ENCODE data around the gene STAT5A.
"Not testable (repeated sequence)": the region's sequence is repeated elsewhere in the genome, so short reads cannot be mapped to it uniquely, and the experiment has no call there.

The STAT5A gene

GRCh38 chr17:42283241-42284023 lies 4.9 kb upstream of the STAT5A start:
- in situ Hi-C loops (cut with MboI; ENCODE audit: low sequenced_read_pairs): no loop called here

- in situ Hi-C loops (cut with MboI; ENCODE audit: low sequenced_read_pairs): no loop called here
These were observed 4.3 kb upstream of the STAT5A start for GRCh38 chr17:42284024-42284369.

GRCh38 chr17:42284566-42284965 lies 3.7 kb upstream of the STAT5A start:
- in situ Hi-C loops (cut with MboI; ENCODE audit: low sequenced_read_pairs): no loop called here

GRCh38 chr17:42285346-42286050 lies 2.8 kb upstream of the STAT5A start:
- in situ Hi-C loops (cut with MboI; ENCODE audit: low sequenced_read_pairs): no loop called here

GRCh38 chr17:42286411-42287221 lies 1.7 kb upstream of the STAT5A start:
- in situ Hi-C loops (cut with MboI; ENCODE audit: low sequenced_read_pairs): no loop called here

GRCh38 chr17:42287305-42287976 lies 857 bp upstream of the STAT5A start:
- in situ Hi-C loops (cut with MboI; ENCODE audit: low sequenced_read_pairs): no loop called here

- in situ Hi-C loops (cut with MboI; ENCODE audit: low sequenced_read_pairs): no loop called here
These were observed 709 bp downstream of the STAT5A start for GRCh38 chr17:42288803-42289610.

GRCh38 chr17:42289611-42290181 lies 1.4 kb downstream of the STAT5A start:
- in situ Hi-C loops (cut with MboI; ENCODE audit: low sequenced_read_pairs): no loop called here

- in situ Hi-C loops (cut with MboI; ENCODE audit: low sequenced_read_pairs): no loop called here
These were observed 2.3 kb downstream of the STAT5A start for GRCh38 chr17:42290577-42290976.

GRCh38 chr17:42291129-42291528 lies 2.8 kb downstream of the STAT5A start:
- in situ Hi-C loops (cut with MboI; ENCODE audit: low sequenced_read_pairs): no loop called here

- in situ Hi-C loops (cut with MboI; ENCODE audit: low sequenced_read_pairs): no loop called here
These were observed 6.4 kb downstream of the STAT5A start for GRCh38 chr17:42294469-42295398.

GRCh38 chr17:42296012-42296411 lies 7.7 kb downstream of the STAT5A start:
- in situ Hi-C loops (cut with MboI; ENCODE audit: low sequenced_read_pairs): no loop called here

- in situ Hi-C loops (cut with MboI; ENCODE audit: low sequenced_read_pairs): not testable (repeated sequence)
These were observed 9.5 kb downstream of the STAT5A start for GRCh38 chr17:42297775-42298174.

- in situ Hi-C loops (cut with MboI; ENCODE audit: low sequenced_read_pairs): not testable (repeated sequence)
These were observed 11.1 kb downstream of the STAT5A start for GRCh38 chr17:42299361-42299760.

- in situ Hi-C loops (cut with MboI; ENCODE audit: low sequenced_read_pairs): not testable (repeated sequence)
These were observed 11.6 kb downstream of the STAT5A start for GRCh38 chr17:42299913-42300312.

- in situ Hi-C loops (cut with MboI; ENCODE audit: low sequenced_read_pairs): no loop called here
These were observed 12.7 kb downstream of the STAT5A start for GRCh38 chr17:42301022-42301421.

GRCh38 chr17:42303694-42304093 lies 15.4 kb downstream of the STAT5A start:
- in situ Hi-C loops (cut with MboI; ENCODE audit: low sequenced_read_pairs): no loop called here

GRCh38 chr17:42304187-42305030 lies 16.1 kb downstream of the STAT5A start:
- in situ Hi-C loops (cut with MboI; ENCODE audit: low sequenced_read_pairs): no loop called here

Data from HL-60/S4 treated with phorbol 12-myristate 13-acetate at 8.2 ng/mL for 4 days and 3 days (cell line).